ENCODE data around the gene DDX39B. TPM values are rescaled to one million over a fixed set of nuclear protein-coding genes. Genes with fewer than 3 reads are reported as not detected.

Gene DDX39B
- total and polyA plus RNA-seq, 9 of the 15 experiments (the other 6 are each of a cell fraction or from before 2014, with no cell fraction given) = 479 to 869 (median 592) TPM

DNA sequence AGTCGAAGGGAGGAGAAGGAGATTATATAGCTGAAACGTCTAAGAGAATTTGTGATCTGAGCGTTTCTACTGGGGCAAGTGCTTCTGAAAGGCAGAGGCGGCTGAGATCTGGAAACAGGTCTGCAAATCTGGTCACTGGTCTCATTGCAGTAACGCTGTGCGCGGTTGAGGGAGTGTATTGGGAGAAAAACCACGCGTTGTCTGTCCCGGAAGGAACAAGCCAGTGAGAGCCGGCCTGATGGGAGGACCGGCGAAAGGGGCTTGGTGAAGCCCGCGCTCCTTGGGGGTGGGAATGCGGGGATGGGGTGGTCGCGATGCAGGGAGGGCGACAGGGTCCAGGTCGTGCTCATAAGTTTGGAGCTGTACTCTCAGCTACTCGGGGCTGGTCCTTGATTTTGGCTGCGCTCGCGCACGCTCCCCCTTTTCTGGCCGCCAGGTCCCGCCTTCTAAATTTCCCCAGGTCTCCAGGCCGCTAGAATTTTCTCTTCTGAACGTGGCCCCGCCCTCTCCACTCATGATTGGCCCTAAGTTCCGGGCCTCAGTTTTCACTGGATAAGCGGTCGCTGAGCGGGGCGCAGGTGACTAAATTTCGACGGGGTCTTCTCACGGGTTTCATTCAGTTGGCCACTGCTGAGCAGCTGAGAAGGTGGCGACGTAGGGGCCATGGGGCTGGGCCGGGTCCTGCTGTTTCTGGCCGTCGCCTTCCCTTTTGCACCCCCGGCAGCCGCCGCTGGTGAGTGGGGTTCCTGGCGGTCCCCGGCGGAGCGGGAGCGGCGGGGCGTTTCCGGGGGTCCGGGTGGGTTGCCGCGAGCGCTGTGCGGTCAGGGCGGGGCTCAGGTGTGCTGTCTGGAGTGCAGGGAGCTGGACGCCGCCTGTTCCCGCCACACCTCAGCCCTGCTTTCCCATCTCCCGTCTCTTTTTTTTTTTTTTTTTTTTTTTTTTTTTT lies 44.0 kb downstream of the DDX39B start, which contains the start of gene MICB (continued):
- TF ChIP-seq SREBF1 (IDR thresholded peaks at IDR 0.05; ENCODE audit: borderline replicate concordance, low read depth, low read length) = 0 out of 2 replicates have a peak, but pooled peaks have one; percentile 47
- peak; percentile 18 for TF ChIP-seq CHD1 (IDR thresholded peaks at IDR 0.05; ENCODE audit: low read length)
- peak; percentile 59 for TF ChIP-seq FOS (IDR thresholded peaks at IDR 0.05; ENCODE audit: extremely low read depth, insufficient read length)
- TF ChIP-seq ATF1 (CRISPR knock-in tag; IDR thresholded peaks at IDR 0.05) = no peak
- TF ChIP-seq ATF1 (tag; IDR thresholded peaks at IDR 0.05) = 0 out of 2 replicates have a peak, but pooled peaks have one; percentile 17
- TF ChIP-seq, protein P1, sequence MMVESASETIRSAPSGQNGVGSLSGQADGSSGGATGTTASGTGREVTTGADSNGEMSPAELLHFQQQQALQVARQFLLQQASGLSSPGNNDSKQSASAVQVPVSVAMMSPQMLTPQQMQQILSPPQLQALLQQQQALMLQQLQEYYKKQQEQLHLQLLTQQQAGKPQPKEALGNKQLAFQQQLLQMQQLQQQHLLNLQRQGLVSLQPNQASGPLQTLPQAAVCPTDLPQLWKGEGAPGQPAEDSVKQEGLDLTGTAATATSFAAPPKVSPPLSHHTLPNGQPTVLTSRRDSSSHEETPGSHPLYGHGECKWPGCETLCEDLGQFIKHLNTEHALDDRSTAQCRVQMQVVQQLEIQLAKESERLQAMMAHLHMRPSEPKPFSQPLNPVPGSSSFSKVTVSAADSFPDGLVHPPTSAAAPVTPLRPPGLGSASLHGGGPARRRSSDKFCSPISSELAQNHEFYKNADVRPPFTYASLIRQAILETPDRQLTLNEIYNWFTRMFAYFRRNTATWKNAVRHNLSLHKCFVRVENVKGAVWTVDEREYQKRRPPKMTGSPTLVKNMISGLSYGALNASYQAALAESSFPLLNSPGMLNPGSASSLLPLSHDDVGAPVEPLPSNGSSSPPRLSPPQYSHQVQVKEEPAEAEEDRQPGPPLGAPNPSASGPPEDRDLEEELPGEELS (CRISPR knock-in tag; IDR thresholded peaks at IDR 0.05; ENCODE audit: borderline replicate concordance) = no peak
- no peak for TF ChIP-seq XRCC5 (IDR thresholded peaks at IDR 0.05; ENCODE audit: low read depth, low read length)
- TF ChIP-seq SMAD4 (CRISPR knock-in tag; conservative IDR thresholded peaks at IDR 0.05) = peak; percentile 10
- TF ChIP-seq, protein P2, sequence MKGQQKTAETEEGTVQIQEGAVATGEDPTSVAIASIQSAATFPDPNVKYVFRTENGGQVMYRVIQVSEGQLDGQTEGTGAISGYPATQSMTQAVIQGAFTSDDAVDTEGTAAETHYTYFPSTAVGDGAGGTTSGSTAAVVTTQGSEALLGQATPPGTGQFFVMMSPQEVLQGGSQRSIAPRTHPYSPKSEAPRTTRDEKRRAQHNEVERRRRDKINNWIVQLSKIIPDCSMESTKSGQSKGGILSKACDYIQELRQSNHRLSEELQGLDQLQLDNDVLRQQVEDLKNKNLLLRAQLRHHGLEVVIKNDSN (CRISPR knock-in tag; IDR thresholded peaks at IDR 0.05) = no peak
- peak; percentile 61; the same call in 1 of the 2 replicates for TF ChIP-seq GTF2F1 (IDR thresholded peaks at IDR 0.05; ENCODE audit: low read depth, low read length)
- TF ChIP-seq PHF20 (IDR thresholded peaks at IDR 0.05; ENCODE audit: partially characterized antibody) = peak; percentile 18
- TF ChIP-seq SUPT5H (IDR thresholded peaks at IDR 0.05) = peak; percentile 69
- no peak for TF ChIP-seq ZC3H4 (CRISPR knock-in tag; IDR thresholded peaks at IDR 0.05; ENCODE audit: borderline replicate concordance)
- no peak for TF ChIP-seq FOXM1 (IDR thresholded peaks at IDR 0.05; ENCODE audit: low read depth)
- TF ChIP-seq FOXM1 (CRISPR knock-in tag; IDR thresholded peaks at IDR 0.05; ENCODE audit: low read depth) = no peak
- TF ChIP-seq MTA3 (IDR thresholded peaks at IDR 0.05; ENCODE audit: borderline replicate concordance) = peak; percentile 48; the same call in 1 of the 2 replicates
- TF ChIP-seq JUND (IDR thresholded peaks at IDR 0.05; ENCODE audit: borderline replicate concordance, low read depth, low read length) = no peak
- TF ChIP-seq JUND (tag; IDR thresholded peaks at IDR 0.05; ENCODE audit: borderline replicate concordance, low read depth, low read length) = 0 out of 3 replicates have a peak, but pooled peaks have one; percentile 6
- no peak for TF ChIP-seq SRF (CRISPR knock-in tag; IDR thresholded peaks at IDR 0.05)
- TF ChIP-seq, protein P3, sequence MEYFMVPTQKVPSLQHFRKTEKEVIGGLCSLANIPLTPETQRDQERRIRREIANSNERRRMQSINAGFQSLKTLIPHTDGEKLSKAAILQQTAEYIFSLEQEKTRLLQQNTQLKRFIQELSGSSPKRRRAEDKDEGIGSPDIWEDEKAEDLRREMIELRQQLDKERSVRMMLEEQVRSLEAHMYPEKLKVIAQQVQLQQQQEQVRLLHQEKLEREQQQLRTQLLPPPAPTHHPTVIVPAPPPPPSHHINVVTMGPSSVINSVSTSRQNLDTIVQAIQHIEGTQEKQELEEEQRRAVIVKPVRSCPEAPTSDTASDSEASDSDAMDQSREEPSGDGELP (CRISPR knock-in tag; IDR thresholded peaks at IDR 0.05; ENCODE audit: borderline replicate concordance) = peak; percentile 81; the same call in 1 of the 2 replicates
- peak in 1 of 2 experiments; percentile 59; a peak in 1 of 4 replicates for TF ChIP-seq RCOR1 (IDR thresholded peaks at IDR 0.05; ENCODE audit: borderline replicate concordance in 1 of 2, low read depth in 2 of 2, low read length in 2 of 2)
- no peak for TF ChIP-seq TAL1 (IDR thresholded peaks at IDR 0.05)
- peak; percentile 90 for TF ChIP-seq POLR2G (IDR thresholded peaks at IDR 0.05; ENCODE audit: low read depth, low read length)
- no peak; the same call in 1 of the 2 replicates for TF ChIP-seq ZEB2 (IDR thresholded peaks at IDR 0.05)
- TF ChIP-seq ZNF444 (CRISPR knock-in tag; IDR thresholded peaks at IDR 0.05) = no peak
- TF ChIP-seq CREM (IDR thresholded peaks at IDR 0.05; ENCODE audit: low read depth) = peak; percentile 29; the same call in 1 of the 2 replicates
